Activated CD4-positive, alpha-beta T cell treated with anti-CD3 and anti-CD28 coated beads, Interleukin-2, amount 50 U/mL, for 48 hours (primary cell): Measurements from ENCODE around the gene GRID1.

Source experiments
- DNase-seq, 2 experiments: peaks; one replicate each; pipeline ENCODE4 v3.0.0-alpha.2; 2020

The GRID1 gene

DNA sequence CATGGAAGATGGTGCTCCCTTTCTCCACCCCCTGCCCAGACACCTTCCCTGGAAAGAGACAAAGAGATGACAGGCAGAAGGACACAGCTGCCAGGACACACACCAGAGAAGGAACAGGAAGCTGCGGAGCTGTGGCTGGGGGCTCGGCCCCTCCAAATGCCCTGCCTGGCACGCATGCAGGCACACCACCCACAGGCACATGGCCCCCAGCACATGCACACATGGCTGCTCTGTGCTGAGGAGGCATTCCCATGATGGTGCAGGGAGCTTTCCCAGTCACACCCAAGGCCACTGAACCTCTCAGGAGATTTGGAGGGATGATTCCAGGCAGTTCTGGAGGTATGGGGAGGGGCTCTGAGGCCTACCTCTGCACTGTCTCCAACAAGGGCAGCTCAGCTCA, 143.3 kb downstream of the GRID1 start:
- DNase-seq, result no peak

DNA sequence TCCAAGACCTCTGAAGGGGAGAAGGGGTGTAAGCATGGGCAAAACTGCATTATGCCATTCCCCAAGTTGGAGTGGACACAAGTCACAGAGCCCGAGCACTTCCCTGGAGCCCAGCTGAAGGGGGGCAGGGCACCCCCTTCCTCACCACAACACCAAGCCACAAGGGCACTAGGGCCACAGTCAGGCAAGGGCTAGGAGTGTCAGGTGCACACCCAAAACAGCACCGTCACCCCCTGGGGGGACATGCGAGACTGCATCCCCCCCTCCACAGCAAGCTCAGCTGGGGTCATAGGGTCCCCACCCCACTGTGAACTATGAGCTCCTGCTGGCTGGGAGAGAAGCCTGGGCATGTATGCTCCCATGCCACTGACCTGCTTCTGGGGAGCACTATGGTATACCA, 143.9 kb downstream of the GRID1 start:
- DNase-seq, result no peak

DNA sequence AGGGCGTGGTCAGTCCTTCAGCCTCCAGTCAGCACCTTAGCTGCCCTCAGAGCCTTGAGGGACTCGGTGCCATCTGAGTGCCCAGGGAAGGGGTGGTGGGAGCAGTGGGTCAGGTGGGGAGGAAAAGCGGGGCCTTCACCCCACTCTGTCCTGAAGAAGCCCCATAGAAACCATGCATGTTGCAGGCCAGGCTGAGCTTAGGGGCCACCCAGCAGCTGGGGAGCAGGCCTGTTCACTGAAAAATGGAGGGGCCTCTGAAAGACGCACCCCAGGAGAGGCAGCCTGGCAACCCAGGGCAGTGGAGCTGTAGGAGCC, 144.3 kb downstream of the GRID1 start:
- DNase-seq, result no peak

DNA sequence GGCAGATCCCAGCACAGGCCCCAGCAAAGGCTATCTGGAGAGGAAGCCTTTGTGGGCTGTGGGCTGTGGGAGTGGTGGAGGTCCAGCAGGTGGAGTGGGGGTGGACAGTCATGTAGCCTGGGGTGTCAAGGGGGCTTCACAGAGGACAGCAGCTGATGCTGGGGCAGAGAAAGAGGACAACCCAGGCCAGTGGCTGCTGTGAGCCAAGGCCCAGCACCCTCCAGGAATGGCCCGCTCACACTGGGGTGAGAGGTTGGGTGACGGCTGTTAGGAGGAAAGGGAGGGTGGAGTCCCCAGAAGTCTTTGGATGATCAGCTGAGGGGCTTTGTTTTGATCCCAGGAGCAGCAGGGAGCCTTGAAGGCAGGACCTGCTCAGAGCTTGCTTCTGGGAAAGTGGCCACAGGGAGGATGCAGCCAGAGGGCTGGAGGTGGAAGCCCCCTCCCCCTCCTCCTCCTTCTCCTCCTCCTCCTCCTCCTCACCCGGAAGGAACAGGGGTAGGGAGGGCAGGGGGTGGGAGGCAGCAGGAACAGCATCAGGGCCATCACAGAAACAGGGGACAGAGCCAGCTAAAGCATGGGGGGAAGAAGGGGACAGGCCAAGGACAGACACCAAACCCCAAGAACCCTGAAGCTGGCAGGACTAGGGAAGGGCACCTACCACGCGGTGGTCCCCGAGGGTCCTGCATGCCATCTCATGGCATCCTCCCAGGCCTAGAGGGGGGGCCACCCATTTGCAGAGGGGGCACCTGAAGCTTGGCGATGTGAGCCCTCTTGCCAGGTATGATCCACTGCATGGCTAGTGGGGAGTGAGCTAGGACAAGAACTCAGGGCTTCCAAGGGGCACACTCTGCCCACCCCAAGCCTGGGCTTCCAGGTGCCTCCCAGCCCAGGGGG, 144.9 kb downstream of the GRID1 start:
- no peak for DNase-seq

DNA sequence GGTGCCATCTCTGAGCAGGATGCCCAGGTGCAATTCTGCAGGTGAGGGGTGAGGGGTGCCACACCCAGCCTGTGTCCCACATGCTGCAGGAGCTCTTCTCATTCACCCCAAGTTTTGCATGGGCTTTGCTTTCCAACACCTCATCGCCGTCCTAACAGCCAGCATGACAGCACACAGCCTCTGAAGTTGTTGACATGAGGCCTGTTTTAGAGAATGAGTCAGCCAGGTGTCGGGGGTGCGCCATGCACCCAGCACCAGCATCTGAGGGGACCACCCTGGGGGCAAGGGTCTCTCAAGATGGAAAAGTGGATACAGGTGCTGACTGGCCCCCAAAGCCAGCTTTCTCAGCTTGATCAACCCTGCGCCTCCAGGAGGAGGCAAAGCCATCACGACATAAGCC, 146.0 kb downstream of the GRID1 start:
- no peak for DNase-seq

DNA sequence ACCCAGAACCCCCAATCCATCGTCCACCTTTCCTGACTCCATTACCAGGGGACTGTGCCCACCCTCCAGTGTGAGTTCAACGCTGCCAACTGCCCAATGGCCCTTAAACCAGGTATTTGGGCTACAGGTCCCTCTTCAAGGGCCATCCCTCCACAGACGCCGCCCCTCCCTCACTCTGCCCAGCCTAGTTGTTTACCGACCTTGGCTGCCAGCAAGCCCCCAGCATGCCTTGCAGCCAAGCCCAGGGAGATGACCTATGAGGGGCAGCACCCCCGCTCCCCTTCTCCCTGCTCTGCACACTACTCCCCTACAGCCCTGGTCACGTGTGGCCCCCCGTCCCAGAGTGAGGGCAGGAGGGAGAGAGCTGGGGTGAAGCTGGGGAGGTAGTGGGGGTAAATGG, 147.3 kb downstream of the GRID1 start:
- no peak for DNase-seq

DNA sequence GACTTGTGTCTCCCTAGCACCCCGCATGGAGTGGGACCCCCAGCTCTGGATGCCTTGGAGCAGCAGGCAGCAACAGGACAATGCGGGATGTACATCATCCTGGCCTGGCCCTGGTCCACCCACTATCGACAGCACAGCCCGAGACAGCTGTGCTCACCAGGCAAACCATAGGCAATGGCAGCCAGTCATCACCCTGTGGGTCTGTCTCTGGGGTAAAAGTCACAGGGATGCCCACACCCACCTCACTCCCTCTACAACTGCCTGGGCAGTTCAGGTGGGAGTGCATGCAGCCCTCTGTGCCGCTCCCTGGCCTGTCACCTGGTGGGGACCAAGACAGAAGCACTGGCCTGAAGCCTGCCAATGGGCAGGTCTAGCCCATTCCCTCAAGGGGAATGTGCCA, 147.8 kb downstream of the GRID1 start:
- no peak for DNase-seq

DNA sequence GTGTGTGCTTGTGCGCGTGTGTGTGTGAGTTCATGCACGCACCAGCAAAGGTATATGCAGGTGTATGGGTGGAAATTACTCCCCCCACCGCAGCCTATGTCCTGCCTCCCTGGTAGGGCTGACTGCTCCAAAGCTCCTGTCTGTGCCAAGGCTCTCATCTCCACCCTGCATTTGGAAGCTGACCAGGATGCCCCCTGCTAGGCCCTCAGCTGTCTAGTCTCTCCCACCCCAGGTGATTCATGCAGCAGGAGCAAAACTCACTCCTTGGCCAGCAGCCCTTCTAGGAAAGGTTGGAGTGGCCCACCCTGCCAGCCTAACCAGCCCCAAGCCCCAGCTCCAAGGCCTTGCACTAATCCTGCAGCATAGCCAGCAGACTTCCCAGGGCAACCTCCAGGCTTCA, 148.4 kb downstream of the GRID1 start:
- no peak for DNase-seq

DNA sequence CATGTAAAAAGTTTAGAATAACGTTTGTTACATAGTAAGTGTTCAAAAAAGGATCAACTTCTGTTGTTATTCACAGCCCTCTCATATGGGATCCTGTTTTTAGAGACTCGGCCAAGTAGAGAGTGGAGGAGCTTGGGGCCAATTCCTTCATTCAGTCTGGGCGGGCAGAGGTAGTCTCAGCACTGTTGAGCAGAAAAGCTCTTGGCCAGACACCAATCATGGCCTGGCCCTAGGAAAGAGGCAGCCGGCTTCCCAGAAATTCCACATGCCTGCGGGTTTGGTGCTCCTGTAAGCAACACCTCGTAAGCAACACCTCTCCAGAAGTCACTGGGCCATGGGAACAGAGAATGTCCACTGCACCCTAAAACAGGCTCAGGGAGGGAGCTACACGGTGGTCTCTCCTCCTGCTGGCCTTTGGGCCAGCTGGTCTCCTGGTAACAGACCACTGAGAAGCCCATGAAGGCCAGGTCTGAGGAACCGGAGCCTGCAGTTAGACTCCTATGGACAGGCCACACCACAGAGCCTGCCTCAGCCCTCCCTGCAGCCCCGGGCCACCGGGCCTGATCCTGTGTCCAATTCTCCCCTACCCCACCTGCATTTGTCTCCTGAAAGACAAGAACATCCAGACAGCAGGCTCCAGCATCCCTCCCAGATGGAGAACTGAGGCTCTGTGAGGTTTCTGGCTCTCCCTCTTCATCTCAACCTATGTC, 149.1 kb downstream of the GRID1 start:
- DNase-seq, result no peak

DNA sequence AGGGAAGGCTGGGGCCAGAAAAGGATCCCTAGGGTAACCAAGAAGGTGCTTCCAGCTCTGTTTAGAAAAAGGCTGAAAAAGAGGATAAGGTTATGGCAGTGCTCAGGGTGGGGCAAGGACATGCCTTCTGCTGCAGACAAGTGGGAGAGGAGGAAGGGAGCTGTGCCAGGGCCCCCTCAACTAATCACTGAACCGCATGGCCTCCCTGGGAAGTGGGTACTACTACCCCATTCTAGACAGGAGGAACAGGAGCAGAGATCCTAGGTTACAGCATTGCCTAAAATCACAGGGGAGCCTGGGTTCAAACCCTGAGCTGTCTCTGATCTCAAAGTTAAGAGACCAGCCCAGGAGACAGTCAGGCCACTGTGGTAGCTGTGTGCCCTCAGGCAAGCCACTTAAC, 149.7 kb downstream of the GRID1 start:
- no peak for DNase-seq

DNA sequence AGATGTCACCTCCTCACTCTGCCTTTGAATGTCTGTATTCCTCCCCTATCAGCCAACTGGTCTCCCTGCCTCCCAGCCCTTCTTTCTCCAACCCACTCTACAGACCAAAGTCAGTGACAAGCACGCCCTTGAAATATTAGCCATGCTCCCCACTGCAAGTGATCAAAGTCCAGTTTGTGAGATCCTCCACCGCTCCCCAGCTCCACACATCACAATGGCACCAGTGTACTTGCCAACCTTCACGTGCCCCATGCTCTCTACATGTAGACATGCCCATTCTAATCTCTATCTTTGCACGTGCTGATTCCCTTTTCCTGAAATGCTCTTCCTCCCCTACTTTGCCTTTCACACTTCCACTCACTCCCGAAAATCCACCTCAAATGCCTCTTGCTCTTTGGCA, 150.9 kb downstream of the GRID1 start:
- DNase-seq, result no peak

DNA sequence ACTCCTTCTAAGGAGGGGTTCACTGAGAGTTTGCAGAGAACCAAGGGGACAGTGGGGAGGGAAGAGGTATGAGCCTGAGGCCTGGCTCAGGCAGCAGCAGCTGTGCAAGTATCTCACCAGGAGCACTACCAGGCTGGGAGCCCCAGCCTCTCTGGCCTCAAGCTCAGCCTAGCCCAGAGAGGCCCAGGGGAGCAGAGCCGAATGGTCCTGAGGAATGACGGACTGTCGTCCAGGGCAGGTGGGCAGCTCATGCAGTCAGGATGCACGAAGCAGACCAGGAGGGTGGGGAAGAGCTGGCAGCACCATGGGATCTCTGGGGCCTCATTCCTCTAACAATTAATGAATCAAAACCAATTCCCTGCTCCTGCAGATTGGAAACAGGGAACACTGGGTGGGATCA, 151.5 kb downstream of the GRID1 start:
- no peak for DNase-seq

DNA sequence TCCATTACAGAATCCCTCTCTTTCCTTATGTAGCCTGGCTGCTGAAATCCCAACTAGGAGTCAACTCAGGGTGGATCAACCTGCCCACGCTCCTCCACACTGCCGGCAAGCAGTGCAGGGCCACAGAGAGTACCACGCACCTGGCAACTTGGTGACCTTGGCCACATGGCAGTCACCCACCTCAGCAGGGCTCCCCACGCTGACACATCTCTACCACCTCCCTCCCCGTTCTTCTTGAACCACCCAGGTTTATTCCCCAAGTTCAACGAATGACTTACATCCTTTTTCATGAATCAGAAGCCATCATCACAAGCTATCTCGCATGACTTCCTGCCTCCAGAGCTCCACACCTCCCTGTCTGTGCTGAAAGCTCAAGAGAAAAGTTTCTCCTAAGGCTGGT, 153.4 kb downstream of the GRID1 start:
- no peak for DNase-seq

DNA sequence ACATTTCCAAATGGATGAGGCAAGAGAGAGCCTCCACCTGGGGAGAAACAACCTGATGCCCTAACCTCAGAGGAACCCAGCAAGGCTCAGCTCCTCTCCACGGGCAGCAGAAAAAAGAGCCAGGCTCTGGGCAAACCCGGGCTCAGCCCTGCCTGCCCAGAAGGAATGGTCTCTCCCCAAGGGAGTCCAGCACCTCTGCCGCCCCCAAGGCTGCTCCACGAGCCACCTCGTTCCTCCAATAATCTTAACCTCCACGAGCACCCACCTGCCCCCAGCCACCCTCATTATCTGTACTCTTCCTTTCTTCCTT, 154.2 kb downstream of the GRID1 start:
- DNase-seq, result no peak

DNA sequence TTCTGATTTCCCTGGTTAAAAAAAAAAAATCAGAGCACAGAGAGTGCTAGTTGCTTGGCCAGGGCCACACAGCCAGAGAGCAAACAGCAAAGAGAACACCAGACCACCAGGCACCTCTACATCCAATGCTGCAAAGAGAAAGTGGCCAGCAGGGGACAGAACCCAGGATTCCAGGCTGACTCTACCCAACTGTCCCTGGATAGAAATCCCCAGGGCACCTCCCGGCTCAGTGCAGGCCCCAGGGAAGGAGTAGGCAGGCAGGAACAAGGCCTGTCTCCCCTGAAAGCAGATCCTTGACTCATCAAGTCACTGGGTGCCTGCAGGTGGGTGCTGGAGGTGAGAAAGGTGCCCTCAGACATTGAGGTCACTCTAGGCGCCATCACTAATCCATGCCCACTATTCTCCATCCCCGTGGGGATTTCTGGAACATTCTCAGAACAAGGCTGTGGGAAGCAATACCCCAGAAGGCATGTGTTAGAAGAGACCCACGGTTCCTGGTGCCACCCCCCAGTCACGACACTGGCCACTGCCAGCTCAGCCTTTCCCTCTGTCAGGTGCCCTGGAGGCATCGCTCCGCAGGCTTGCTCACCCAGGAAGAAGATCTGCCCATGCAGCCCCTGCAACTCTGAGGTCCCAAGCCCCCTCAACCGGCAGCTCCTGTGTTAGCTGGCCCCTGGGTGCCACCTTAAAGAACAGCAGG, 154.8 kb downstream of the GRID1 start:
- DNase-seq, result no peak

DNA sequence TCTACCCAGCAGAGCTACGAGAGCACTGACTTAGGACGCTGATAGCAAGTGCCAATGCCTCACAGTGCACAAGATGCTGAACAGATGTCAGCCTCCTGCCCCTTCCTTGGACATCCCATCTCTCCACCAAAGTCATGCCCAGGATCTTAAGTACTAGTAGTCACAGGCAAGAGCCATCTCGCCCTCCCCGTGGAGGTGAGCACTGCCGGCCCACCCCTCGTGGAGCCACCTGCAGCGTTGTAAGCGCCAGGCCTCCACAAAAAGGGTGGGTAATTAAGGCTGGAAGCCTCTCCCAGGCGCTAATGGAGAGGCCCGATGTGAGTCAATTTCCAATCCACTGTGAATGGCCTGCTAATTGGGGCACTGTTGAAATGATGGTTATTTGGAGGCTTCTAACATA, 156.2 kb downstream of the GRID1 start:
- DNase-seq, result no peak

DNA sequence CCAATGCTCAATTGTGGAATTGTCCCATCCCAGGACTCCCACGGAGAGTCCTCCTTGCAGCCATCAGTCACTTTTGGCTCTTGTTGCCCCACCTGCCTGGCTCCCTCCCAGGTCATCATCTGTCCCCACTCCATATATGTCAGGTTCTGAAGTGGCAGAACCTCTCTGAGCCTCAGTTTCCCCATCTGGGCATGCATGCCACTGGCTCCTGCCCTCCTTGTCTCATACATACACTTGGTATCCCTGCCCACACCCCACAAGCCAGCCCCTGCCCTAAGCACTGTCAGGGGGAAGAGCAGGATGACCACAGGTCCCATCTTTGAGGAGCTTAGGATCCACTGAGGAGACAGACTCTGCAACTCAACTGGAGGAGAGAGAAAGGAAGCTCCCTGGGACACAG, 156.9 kb downstream of the GRID1 start:
- DNase-seq, result no peak

DNA sequence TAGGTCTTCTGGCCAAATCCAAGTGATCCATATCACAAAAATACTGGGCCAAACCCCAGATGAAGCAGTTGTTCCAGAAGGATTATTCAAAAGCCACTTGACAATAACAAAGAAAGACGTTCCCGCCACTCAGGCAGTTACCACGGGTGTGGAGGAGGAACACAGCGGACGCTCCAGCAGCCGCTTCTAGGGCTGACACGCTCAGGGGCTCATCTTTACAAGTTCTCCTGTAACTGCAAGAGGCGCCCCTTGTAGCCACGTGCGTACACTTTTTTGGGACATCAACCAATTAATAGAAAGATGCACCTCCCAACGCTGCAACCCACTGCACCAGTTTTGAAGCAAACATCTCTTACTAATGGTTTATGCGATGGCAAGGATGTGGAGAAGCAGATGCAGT, 159.4 kb downstream of the GRID1 start:
- DNase-seq, result no peak

DNA sequence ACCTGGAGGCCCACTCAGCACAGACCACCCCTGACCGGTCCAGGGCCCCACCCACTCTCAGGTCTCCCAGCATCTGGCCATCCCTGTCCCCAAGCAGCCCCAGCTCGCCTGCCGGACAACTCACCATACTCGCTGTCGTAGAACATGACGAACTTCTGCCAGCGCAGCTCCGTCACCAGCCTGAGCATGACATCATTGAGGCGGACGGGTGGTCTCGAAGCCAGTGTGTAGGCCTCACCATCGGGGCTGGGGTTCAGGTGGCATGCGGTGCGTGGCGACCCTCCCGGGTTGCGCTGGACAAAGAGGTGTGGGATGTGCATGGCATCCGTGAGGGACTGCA, 160.4 kb downstream of the GRID1 start:
- no peak for DNase-seq

DNA sequence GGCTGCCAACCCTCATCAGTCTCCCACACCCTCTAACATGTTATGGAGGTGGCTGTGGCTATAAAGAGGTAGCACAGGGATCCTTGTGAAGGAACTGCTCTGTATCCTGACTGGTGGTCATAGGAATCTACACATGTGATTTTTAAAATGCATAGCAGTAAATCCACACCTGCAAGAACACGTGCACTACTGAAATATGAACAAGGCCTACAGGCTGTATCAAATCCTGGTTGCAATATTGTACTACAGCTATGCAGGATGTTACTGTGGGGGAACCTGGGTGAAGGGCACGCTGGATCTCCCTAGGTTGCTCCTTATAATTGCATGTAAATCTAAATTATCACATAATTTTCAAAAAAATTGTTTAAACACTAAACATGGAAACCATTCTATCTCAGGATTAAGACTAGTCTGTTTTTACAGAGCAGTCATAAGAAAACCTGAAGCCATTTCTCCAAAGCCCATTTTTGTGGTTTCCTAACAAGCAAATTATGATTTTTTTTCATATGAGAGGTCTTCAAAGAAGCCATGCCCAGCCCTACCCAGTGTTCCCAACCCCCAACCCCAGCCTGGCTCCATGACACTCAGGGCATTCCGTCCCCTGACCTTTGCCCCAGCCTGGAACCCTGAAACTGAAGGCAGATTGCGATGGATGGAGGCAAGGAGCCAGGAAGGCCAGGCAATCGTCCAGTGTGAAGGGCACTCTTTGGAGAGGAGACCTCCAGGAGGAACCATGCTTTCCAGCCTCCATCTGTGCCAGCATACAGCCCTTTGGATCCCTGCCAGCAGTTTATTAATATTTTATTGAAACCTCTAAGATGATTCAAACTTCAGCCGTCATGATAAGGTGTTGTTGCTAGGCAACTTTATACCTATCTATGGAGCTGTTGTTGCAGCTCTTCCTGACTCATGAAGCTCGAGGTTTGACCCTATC, 161.0 kb downstream of the GRID1 start:
- DNase-seq, result no peak

DNA sequence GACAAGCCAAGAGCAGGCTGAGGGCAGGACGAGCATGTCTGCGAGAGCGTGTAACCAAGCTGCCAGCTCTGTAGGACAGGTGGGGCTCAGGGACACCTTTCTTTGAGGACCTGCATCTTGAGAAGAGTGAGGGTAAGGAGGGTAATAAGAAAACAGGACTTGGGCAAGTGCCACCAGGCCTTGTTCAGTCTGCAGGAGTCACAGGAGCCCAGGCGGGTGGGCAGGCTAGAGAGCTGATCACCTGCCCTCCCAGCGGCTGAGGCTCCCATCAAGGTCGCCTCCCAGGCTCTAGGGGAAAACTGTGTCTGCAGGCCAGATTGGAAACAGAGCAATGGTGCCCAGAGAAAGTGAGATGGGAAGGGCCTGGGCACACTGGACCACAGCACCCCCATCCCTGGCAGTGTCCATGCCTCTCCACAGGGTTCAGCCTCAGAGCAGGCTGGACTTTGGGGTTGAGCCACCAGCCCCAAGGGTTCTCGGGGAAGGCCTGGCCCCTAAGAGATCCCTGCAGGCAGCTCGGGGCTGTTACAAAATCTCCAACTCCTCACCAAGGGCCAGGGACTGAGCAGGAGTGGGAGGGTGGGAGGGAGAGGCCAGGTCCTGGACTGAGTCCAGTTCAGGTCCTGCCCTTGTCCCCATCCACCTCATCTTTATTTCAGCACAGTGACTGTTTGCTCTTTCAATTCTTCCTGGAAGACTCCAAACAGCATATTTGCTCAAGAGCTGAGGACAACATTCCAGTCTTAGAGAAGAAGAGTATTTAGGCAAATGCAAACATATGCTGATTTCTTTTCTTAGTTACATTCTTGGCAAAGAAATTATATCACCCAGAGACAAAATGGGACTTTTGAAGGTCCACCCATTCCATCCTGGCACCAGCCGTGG, 161.9 kb downstream of the GRID1 start:
- no peak for DNase-seq
